ENCODE results near the gene SLC7A6OS. TPM values are rescaled to one million over a fixed set of nuclear protein-coding genes. Genes with fewer than 3 reads are reported as not detected.

SLC7A6OS gene
- total RNA-seq, result 10 to 100 TPM; 20.9 to 22.6 TPM

- ChIA-PET POLR2A (interaction anchor here (0.5 to 1.8 kb wide), 14 partner anchors 9 to 544 kb away, joined by 3 to 21 read pairs (median 3); partner anchors contain the start of gene SLC7A6), CTCF (interaction anchor here (0.7 to 2.4 kb wide), 13 partner anchors 8 to 65 kb away, joined by 3 to 23 read pairs (median 3); partner anchors contain the start of genes PLA2G15 and SLC7A6)
Measured at GRCh38 chr16:68310774-68311511, at the start of gene SLC7A6OS, which contains the start of gene PRMT7. Gene SLC7A6OS, minus strand, starts transcription at chr16:68310946. Its CDS starts 20 bp downstream, at chr16:68310926. Gene PRMT7, plus strand, starts transcription at chr16:68311019. Its CDS starts 4,961 bp downstream, at chr16:68315980.

GRCh38 chr16:68359398-68360191 lies 48.8 kb upstream of the SLC7A6OS start:
- ChIA-PET CTCF (interaction anchor here (1.7 kb wide), 1 partner anchor 9 kb away, joined by 7 read pairs; no protein-coding TSS in a partner anchor), POLR2A (no interaction called here)

- POLR2A ChIA-PET, result interaction anchor here (0.5 kb wide), 1 partner anchor 9 kb away, joined by 3 read pairs; no protein-coding TSS in a partner anchor
- CTCF ChIA-PET, result interaction anchor here (1.7 kb wide), 1 partner anchor 10 kb away, joined by 7 read pairs; no protein-coding TSS in a partner anchor
Measured at GRCh38 chr16:68358951-68359350, 48.2 kb upstream of the SLC7A6OS start.

GRCh38 chr16:68357923-68358322 lies 47.2 kb upstream of the SLC7A6OS start:
- ChIA-PET CTCF (interaction anchor here (2.7 to 3.5 kb wide), 2 partner anchors 9 to 163 kb away, joined by 9 to 18 read pairs; no protein-coding TSS in a partner anchor), POLR2A (no interaction called here)

GRCh38 chr16:68357521-68357922 lies 46.8 kb upstream of the SLC7A6OS start:
- CTCF ChIA-PET, result interaction anchor here (1.0 to 3.5 kb wide), 4 partner anchors 9 to 163 kb away, joined by 3 to 18 read pairs (median 9); partner anchors contain the start of gene SLC7A6
- POLR2A ChIA-PET, result no interaction called here

GRCh38 chr16:68356919-68357286 lies 46.2 kb upstream of the SLC7A6OS start:
- CTCF ChIA-PET, result interaction anchor here (0.6 to 3.5 kb wide), 8 partner anchors 10 to 327 kb away, joined by 3 to 18 read pairs (median 5); partner anchors contain the start of gene SLC7A6
- POLR2A ChIA-PET, result no interaction called here

GRCh38 chr16:68356249-68356918 lies 45.6 kb upstream of the SLC7A6OS start:
- ChIA-PET POLR2A (no interaction called here), CTCF (interaction anchor here (0.6 to 3.5 kb wide), 9 partner anchors 11 to 327 kb away, joined by 3 to 18 read pairs (median 5); partner anchors contain the start of gene SLC7A6)

- POLR2A ChIA-PET, result no interaction called here
- CTCF ChIA-PET, result interaction anchor here (0.9 to 3.5 kb wide), 8 partner anchors 11 to 165 kb away, joined by 3 to 18 read pairs (median 4); partner anchors contain the start of gene SLC7A6
Measured at GRCh38 chr16:68355447-68356248, 44.9 kb upstream of the SLC7A6OS start.

- POLR2A ChIA-PET, result no interaction called here
- CTCF ChIA-PET, result interaction anchor here (3.5 kb wide), 1 partner anchor 12 kb away, joined by 18 read pairs; no protein-coding TSS in a partner anchor
Measured at GRCh38 chr16:68354816-68355215, 44.1 kb upstream of the SLC7A6OS start.

- ChIA-PET POLR2A (no interaction called here), CTCF (interaction anchor here (1.5 kb wide), 1 partner anchor 92 kb away, joined by 4 read pairs; no protein-coding TSS in a partner anchor)
Measured at GRCh38 chr16:68353366-68353765, 42.6 kb upstream of the SLC7A6OS start.

- ChIA-PET CTCF (no interaction called here), POLR2A (no interaction called here)
Measured at GRCh38 chr16:68351991-68352431, 41.3 kb upstream of the SLC7A6OS start.

GRCh38 chr16:68351463-68351862 lies 40.7 kb upstream of the SLC7A6OS start:
- CTCF ChIA-PET, result no interaction called here
- POLR2A ChIA-PET, result no interaction called here

GRCh38 chr16:68350813-68351350 lies 40.1 kb upstream of the SLC7A6OS start:
- ChIA-PET POLR2A (no interaction called here), CTCF (no interaction called here)

GRCh38 chr16:68349838-68350410 lies 39.2 kb upstream of the SLC7A6OS start:
- CTCF ChIA-PET, result no interaction called here

GRCh38 chr16:68348639-68349445 lies 38.1 kb upstream of the SLC7A6OS start:
- POLR2A ChIA-PET, result interaction anchor here (0.6 kb wide), 1 partner anchor 781 kb away, joined by 3 read pairs; no protein-coding TSS in a partner anchor

More at GRCh38 chr16:68349838-68350410, 39.2 kb upstream of the SLC7A6OS start:
- POLR2A ChIA-PET, result interaction anchor here (0.5 to 0.6 kb wide), 2 partner anchors 111 to 780 kb away, joined by 3 to 4 read pairs; no protein-coding TSS in a partner anchor

GRCh38 chr16:68347605-68348004 lies 36.9 kb upstream of the SLC7A6OS start:
- ChIA-PET POLR2A (interaction anchor here (0.5 kb wide), 1 partner anchor 250 kb away, joined by 6 read pairs; no protein-coding TSS in a partner anchor), CTCF (no interaction called here)

More at GRCh38 chr16:68348639-68349445, 38.1 kb upstream of the SLC7A6OS start:
- CTCF ChIA-PET, result no interaction called here

All from activated CD8-positive, alpha-beta memory T cell treated with anti-CD3 and anti-CD28 coated beads for 36 hours (primary cell).